ENCODE measurements around the gene MAN1A2.

MAN1A2 gene

DNA sequence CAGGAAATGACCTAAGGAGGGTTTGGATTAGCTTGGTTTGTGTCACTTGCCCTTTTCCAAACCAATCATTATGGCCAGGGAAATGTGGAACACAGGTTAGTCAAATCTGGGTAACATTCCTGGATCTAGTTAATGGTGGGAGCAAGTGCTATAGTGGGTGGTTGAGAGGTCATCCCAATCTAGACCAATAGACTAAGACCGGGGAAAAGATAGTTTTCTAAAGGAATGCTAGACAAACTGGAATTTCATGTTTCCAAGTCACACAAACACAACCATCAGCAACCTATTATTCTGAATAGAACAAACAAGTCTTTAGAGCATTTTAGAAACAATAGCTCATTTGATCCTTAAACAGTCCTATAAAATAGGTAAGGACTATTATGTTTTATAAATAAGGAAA is 4.3 kb upstream of the MAN1A2 start:
- DNase-seq = no peak

GRCh38 chr1:117363571-117364048 is 3.6 kb upstream of the MAN1A2 start:
- no peak for DNase-seq

GRCh38 chr1:117364240-117364639 is 3.0 kb upstream of the MAN1A2 start:
- no peak for DNase-seq

DNA sequence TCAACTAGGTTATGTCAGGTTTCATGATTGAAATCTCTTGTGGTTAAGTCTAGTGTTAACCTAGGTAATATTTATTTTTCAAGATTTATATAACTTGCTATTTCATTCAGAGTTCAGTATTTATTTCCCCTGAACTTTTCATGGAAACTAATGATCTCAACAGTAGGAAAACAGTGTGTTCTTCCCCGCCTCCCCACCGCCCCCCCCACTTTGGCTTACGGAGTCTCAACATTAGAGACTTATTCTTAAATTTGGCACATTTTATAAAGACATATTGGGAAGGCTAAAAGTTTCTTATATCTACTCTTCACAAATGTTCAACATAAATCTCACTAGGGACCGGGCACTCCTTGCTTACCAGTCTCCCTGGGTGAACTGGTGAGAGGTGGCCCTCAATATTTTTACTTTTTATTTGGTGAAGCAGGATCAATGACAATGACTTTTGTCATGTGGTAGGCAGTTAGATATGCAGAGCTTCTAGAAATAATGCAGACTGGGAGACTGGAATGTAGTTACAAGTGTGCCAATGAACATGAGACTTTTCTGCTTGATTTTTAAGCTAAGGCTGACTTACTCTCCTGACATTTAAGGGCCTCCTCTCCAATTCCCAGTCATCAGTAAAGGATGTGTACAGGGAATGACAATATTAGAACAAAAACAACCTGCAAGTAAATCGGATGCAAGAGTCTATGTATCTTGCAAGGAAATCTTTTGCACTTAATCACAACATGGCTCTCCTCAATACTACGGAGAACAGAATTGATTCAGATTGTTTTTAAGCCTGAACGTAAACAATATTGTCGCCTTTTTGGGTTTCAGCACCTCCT is 1.7 kb upstream of the MAN1A2 start:
- no peak for DNase-seq

- DNase-seq = peak; percentile 87
Observed at GRCh38 chr1:117366177-117367045, 838 bp upstream of the MAN1A2 start.

DNA sequence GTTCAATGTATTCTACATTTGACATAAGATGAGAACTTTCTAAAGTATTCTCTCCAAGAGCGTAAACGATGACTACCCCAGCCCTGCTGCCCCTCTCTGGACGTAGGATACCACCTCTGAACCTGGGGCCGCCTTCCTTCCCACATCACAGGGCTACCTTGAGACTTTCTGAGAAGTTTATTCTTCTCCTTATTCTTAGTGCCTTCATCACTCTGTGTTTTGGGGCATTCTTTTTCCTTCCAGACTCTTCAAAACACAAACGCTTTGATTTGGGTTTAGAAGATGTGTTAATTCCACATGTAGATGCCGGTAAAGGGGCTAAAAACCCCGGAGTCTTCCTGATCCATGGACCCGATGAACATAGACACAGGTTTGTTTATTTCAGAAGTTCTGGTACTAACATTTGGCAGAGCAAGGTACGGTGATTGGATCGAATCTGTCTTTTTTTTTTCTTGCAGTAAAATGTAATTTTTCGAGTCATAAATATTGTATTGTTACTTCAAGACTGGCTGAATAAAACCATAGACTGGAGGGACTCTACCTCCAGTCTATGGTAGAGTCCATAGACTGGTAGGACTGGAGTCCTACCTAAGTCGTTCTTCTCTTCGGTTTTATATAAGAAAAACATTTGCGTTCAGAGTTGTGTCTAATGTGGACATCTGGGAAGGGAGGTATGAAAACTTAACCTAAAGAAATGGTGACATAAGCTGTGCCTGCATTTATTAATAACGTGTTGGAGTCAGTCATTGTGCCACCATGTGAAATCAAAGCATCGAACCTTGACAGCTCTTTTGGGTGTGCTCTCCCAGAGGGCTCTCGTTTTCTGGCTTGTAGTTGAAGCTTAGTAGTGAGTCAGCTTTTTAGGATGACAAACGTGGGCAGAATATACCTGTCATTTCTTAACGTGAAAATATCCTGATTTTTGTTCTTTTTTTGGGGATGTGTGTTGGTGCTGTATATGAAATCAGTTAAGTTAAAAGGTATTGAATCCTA is 1.2 kb downstream of the MAN1A2 start:
- DNase-seq = peak; percentile 62

DNA sequence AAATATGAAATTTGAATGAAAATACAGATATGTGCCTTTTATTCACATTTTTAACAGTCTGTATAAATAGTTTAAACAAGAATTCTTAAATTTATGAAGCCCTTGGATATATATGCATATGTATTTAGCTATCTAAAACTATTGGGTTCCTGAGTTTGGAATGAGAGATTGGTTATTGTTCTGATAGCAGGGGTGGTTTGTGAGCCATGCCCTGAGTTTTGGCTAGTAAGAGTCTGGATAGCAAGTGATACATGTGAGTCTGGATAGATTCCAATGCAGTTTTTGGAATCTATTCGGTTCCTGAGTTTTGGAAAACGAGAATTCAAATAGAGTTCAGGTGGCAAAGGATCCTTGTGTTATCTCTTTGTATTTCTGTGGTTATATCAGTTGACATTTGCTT is 2.8 kb downstream of the MAN1A2 start:
- DNase-seq = peak; percentile 42

GRCh38 chr1:117370509-117370908 is 3.3 kb downstream of the MAN1A2 start:
- no peak for DNase-seq

DNA sequence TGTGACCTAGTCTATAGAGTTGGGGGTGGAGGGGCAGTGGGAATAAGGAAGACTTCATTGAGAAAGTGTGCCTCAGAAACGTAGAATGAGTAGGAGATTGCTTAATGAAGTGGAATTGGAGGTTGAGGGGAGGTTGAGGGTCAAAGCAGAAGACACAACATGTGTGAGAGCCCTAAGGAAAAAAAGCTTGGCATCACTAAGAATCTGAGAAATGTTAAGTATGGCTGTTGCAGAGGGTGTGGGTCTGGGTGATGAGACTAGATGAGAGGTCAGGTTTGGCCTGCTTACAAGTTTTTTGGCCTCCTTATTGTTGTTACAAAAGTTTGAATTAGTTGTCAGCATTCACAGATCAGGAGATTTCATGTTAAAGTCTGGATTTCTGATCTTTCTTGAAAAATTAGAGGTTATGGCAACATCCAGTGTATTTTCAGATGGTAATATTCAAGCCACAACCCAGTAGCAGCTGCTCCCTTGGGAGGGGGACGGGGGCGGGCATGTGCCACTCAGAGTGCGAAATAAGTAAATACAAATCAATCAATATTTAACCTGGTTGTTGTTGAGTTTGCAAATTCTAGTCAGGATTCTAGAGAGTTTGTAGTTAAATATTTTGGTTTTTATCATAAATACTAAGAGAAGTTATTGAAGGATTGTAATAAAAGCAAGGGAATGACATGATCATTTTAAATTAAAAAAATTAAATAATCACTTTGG is 4.3 kb downstream of the MAN1A2 start:
- DNase-seq = no peak

- no peak for DNase-seq
Observed at GRCh38 chr1:117372863-117373412, 5.7 kb downstream of the MAN1A2 start.

DNA sequence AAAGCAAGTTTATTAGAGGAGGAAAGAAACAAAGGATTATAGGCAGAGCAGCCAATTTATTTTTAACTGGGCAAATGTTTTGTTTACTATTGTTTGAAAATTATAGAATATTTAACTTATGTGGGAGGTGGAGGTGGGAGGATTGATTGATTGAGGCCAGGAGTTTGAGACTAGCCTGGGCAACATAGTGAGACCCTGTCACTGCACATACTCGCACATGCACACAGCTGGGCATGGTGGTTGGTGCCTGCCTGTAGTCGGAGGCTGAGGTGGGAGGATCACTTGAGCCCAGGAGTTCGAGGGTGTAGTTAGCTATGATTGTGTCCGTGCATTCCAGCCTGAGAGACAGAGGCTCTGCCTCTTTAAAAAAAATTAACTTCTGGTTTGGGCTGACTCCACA is 6.7 kb downstream of the MAN1A2 start:
- DNase-seq = no peak

GRCh38 chr1:117375327-117375726 is 8.1 kb downstream of the MAN1A2 start:
- no peak for DNase-seq

DNA sequence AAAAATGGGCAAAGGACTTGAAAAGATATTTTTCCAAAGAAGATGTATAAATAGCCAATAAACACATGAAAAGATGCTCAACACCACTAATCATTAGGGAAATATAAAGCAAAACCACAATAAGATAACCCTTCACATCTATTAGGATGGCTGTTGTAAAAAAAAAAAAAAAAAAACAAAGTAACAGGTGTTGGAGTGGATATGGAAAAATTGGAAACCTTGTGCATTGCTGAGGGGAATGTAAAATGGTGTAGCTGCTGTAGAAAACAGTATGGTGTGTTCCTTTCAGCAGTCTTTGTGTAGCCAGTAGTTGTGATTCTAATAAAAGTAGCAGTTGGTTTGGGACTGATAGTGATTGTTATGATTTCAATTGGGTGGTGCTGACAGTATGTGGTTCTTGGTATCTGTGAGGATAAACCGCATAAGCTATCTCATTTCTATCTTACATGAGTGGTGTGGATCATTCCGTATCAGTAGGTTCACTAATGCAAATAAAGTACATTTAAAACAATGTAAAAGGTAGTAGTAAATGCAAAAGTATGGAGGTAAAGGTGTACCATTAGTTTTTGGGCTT is 19.9 kb downstream of the MAN1A2 start:
- DNase-seq = peak; percentile 40

- no peak for DNase-seq
Observed at GRCh38 chr1:117388328-117388727, 21.1 kb downstream of the MAN1A2 start.

DNA sequence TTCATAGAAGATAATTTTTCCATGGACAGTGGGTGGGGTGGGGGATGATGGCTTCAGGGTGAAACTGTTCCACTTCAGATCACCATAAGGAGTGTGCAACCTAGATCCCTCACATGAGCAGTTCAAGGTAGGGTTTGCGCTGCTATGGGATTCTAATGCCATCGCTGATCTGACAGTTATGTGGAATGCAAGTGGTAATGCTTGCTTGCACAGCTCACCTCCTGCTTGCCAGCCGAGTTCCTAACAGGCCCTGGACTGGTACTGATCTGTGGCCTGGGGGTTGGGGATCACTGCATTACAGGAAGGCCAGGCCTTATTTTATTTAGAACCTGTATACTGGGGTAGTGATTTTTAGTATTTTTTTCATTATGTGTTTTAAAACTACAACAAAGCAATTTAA is 22.0 kb downstream of the MAN1A2 start:
- no peak for DNase-seq

- no peak for DNase-seq
Observed at GRCh38 chr1:117389779-117390178, 22.5 kb downstream of the MAN1A2 start.

DNA sequence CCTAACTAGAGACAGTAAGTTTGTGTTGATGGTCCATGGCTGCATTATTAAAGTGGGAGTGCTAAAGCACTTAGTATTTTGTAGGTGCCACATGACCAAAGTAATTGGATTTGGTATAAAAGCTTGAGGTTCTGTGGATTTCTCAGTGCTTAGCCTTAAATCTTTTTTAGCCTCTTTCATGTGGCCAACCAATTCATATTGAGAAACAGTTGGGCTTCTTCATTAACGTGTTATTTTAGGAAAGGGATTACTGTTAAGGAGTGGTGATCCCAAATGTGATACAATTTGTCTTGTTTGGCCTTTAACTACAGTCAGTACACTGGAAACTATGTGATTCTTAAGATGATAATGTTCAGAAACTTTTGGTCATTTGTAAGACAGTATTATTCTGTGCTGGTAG is 25.5 kb downstream of the MAN1A2 start:
- no peak for DNase-seq

DNA sequence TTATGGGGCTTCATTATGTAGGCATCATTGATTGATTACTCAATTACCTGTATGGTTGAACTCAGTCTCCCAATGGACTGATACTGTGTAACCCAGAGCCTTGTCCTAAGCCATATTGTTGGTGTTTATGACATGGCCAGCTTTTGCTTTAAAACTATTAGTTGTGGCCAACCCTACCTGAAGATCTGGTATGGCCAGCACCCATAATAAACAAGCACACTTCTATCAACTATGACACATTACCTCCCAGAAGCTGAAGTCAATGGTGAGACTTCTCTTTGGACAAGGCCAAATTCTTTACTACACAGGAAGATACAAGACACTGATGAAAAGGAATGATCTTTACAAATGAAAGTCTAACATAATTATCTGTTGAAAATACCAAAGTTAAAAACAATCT is 28.8 kb downstream of the MAN1A2 start:
- no peak for DNase-seq

DNA sequence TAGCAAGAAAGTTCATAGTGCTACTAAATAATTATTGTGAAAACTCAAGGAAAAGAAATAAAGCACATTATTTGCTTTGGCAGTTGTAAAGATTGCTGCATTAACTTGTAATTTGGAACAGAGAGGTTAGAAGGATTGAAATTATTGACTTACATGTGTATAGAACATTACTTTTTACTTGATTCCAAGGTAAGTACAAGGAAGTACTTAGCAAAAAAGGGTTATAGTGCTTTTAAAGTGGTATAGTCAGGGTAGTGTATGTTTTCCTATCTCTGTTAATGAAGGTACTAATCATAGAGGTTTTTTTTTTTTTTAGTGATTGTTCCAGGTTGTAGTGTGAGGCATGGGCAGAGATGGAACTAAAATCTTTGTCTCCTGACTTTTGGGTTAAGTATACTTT is 29.4 kb downstream of the MAN1A2 start:
- no peak for DNase-seq

- no peak for DNase-seq
Observed at GRCh38 chr1:117398957-117399356, 31.7 kb downstream of the MAN1A2 start.

DNA sequence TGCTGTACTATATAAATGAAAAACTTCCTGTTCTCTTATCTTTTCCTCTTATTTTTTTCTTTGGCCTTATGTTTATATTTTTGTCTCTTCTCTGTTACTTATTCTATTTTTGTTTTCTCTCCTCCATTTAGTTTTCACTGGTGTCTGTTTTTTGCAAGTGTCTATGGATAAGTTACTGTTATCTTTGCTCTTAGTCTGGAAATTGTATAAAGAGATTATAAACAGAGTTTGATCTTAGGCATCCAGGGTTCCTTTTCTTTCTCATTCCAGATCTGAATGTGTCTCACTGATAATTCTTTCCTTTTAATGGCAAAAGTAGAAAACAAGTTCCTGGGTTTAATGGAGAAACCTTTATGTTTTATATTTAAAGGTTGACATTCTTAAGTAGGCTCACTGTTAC is 34.5 kb downstream of the MAN1A2 start:
- no peak for DNase-seq
